ENCODE results near the gene RIMKLB.
"Not testable (repeated sequence)": the region's sequence is repeated elsewhere in the genome, so short reads cannot be mapped to it uniquely, and the experiment has no call there.

The RIMKLB gene

DNA sequence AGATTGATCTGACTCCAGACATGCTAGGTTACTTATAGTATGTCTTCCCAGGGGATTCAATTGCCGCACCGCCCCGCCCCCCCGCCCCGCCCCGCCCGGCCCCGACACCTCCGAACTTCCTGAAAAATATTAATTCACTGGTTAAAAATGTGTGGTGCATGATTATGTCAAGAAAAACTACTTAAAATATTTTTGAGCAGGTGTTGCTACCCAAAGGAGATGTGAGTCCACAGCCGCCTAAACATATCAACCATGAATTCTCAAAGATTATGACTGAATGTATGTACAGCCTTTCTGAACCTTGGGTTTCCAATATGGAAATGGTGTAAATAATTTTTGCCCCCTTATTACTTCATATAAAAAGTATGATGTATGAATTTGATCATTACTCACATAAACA, 2.7 kb upstream of the RIMKLB start:
- DNase-seq = no peak

DNA sequence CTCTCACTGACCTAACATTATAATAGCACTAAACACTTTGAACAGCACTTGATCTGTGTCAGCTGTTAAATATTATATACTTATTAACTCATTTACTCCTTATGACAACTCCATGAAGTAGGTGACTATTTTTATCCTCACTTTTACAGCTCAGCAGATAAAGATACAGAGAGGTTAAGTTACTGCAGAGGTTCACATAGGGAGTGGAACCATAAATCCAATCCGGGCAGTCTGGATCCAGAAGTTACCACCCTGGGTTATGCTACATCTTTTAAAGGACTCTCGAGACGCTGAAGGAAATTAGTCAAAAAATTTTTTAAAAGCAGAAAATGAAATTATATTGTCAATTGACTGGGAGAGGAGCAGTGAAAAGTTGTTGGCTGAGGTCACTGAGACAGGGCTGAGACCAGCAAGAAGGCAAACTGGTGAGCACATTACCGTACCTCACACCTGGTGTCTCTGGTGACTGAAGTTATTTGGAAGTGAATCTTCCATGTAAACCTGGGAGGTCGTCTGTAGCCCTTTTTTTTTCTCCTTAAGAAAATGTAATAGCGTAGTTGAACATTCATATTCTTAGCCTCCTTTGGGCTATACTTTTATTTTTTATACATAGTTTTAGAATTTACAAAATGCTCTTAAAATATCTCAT, 1.2 kb upstream of the RIMKLB start:
- DNase-seq = peak in 2 of 3 experiments; percentile 21 to 66

DNA sequence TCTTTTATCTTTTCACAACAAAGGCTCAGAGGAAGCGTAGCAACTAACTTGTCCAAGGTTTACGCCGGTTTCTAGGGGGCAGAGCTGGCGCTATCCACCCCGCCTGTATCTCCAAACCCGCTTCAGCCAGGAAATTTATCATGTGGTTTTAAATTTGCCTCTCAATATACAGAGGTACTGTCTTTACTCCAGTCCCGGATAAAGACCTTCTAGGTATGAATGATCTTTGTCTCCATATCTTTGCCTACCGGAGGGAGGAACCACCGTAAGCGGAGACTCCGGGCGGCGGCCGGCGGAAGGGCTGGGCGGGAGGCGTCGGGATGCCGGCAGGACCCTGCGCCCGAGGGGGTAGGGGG, 693 bp upstream of the RIMKLB start:
- DNase-seq = peak in 2 of 3 experiments; percentile 43 to 89

DNA sequence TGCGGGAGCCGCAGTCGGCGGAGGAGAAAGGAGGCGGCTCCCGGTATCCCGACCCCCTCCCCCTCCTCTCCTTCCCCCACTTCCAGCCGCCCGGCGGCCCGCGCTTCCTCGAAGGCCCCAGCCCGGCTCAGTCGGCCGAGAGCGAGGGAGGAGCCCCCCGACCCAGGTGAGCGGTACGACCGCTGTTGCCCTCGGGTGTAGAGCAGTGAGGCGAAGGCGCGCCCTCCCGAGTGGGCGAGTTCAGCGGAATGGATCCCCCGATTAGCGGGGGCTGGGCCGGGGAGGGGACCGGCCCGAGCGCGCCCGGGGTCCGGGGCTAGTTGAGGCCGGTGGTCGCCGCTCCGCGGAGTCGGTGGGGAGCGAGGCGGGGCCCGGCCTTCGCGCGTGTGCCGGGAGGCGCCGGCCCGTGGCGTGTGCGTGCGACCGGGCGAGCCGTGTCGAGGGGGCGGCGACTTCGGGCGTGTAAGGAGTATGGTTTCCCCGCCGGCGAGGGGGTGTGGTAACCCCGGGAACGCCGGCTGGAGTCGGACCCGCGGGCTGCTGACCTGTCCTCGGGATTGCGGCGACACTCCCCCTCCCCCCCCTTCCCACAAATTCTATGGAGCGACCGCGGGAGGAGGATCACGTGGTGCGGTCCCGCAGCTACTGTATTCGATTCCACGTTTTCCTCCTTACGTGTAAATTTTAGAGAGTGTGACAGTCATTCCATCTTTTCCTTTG, 501 bp downstream of the RIMKLB start:
- DNase-seq = peak; percentile 31 to 79 (median 72)

GRCh38 chr12:8698879-8699278, 1.1 kb downstream of the RIMKLB start:
- DNase-seq = no peak

DNA sequence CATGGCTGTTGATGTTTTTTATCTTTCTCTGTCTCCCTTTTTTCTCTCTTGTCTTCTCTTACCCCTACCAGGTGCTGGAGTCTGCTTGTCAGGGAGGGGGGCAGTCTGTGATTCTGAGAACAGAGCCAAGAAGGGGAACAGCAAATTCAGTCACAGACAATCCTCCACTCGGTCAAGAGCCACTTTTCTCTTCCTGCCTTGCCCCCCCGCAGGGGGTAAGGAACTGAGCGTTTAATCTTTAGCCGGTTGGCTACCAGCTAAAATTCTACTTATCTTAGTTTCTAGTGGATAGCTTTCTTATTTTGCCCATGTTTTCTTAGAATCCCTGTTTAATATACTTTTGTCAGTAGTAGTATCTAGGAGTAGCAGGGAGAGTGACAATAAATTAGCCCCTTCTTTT, 1.9 kb downstream of the RIMKLB start:
- DNase-seq = no peak

GRCh38 chr12:8701046-8701660, 3.4 kb downstream of the RIMKLB start:
- no peak for DNase-seq

GRCh38 chr12:8702159-8702558, 4.4 kb downstream of the RIMKLB start:
- DNase-seq = no peak

- no peak for DNase-seq
Observed at GRCh38 chr12:8709124-8709830, 11.5 kb downstream of the RIMKLB start.

DNA sequence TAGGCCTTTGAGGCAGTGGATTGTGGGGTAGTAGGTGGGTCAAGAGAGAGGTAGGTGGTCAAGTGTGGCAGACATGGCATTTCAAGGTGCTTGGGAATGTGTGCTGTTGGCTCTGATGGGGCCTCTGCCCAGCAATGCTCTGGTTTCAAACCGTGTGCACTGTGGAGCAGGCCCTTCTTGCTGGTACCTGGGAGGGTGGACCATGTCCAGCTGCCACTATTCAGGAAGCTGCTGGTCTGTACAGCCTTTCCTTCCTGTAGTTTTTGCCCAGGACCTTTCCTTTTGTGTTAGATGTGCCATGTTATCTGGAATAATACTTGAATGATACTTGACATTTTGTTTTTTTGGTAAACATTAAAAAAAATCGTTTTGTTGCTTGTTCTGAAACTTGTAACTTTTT, 14.8 kb downstream of the RIMKLB start:
- DNase-seq = no peak

GRCh38 chr12:8722286-8722800, 24.6 kb downstream of the RIMKLB start:
- DNase-seq = no peak

DNA sequence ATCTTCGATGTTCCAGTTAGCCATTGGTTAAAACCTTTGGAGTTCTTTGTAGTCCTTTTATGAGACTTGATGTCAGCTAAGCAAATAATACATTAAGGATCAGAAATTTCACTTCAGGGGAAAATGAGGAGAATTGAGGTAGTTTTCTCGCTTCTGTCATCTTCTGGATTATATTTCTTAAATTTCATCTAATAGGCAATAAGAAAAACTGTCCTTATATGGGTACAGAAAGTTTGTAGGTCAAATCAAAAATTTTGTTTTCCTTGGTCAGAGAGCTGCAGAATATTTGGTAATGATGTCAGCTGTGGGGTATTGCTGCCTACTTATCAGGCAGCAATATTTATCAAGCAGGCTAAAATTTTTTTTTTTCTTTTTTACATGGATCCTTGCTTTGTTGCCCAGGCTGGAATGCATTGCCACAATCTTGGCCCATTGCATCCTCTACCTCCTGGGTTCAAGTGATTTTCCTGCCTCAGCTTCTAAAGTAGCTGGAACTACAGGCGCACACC, 37.1 kb downstream of the RIMKLB start:
- no peak for DNase-seq

DNA sequence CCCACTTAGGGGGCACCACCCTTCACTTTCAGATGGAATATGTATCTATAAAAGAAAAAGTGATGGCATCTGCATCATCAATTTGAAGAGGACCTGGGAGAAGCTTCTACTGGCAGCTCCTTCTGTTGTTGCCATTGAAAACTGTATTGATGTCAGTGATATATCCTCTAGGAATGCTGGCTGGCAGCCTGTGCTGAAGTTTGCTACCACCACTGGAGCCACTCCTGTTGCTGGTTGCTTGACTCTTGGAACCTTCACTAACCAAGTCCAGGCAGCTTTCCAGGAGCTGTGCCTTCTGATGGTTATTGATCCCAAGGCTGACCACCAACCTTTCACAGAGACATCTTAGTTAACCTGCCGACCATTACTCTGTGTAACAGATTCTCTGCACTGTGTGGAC, 44.7 kb downstream of the RIMKLB start:
- no peak for DNase-seq

GRCh38 chr12:8743121-8743520, 45.3 kb downstream of the RIMKLB start:
- not testable (repeated sequence) for DNase-seq

GRCh38 chr12:8745631-8746030, 47.8 kb downstream of the RIMKLB start:
- DNase-seq = not testable (repeated sequence)

DNA sequence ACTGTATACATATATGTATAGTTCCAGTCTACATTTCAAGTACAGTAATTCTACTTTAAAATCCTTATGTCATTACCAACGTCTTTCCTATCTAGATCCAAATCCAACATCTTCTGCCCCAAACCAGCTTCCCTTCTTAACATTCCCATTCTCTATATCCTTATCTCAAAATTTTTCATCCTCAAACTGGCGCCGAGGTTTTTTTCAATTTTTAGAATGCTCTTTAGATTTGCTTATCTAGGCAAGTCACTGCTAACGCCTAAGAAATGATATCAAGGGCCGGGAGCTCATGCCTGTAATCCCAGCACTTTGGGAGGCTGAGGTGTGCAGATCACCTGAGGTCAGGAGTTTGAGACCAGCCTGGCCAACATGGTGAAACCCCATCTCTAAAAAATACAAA, 48.3 kb downstream of the RIMKLB start:
- no peak for DNase-seq

- not testable (repeated sequence) for DNase-seq
Observed at GRCh38 chr12:8760076-8760475, 62.3 kb downstream of the RIMKLB start.

DNA sequence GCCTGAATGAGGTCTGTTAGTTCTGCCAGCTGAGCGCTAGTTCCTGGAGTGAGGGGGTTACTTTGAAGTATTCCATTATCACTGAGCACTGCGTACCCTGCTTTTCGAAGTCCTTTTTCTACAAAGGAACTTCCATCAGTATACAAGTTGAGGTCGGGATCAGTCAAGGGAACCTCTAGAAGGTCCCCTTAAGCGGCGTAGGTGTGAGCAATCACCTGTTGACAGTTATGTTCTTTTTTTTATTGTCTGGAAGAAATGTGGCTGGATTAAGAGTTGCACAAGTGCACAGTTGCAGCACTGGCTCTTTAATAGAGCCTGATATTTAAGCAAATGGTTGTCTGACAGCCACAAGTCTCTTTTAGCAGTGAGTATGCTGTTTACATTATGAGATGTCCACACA, 64.9 kb downstream of the RIMKLB start:
- DNase-seq = not testable (repeated sequence)

GRCh38 chr12:8766121-8766520, 68.3 kb downstream of the RIMKLB start:
- not testable (repeated sequence) for DNase-seq

- no peak for DNase-seq
Observed at GRCh38 chr12:8770499-8770898, 72.7 kb downstream of the RIMKLB start.

GRCh38 chr12:8771072-8771471, 73.3 kb downstream of the RIMKLB start:
- DNase-seq = no peak

DNA sequence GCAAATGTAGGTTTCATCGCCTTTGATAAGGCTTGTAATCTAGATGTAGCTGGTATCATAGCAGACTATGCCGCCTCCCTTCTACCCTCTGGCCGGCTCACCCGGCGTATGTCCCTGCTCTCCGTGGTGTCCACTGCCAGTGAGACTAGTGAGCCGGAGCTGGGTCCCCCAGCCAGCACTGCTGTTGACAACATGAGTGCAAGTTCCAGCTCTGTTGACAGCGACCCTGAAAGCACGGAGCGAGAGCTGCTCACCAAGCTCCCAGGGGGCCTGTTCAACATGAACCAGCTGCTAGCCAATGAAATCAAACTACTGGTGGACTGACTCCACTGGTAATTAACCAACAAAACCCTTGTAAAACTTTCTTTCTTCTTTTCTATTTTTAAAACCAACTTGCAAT, 75.7 kb downstream of the RIMKLB start:
- peak in 1 of 3 experiments; percentile 1 for DNase-seq

DNA sequence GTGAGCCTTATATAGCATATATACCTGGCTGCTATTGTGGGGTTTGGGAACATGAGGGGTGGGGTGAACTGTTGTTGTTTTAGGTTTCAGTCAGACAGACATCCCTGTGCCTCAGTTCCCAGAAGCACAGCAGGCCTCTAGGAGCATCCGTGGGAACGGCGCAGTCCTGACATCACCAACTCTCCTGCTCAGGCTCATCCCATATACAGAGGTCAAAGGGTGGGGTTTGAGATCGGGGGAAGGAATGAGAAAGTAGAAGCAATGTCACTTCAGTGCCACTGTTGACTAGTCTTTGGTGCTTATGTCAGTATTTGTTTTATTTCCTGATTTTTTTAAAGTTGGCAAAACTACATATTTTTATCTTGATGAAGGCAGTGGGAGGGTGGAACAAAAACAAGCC, 81.5 kb downstream of the RIMKLB start:
- no peak for DNase-seq

All from NCI-H1417 (cell line).